CD4-positive, CD25-positive, alpha-beta regulatory T cell (primary cell): ENCODE data around the gene GALNTL6. TPM values are rescaled to one million over a fixed set of nuclear protein-coding genes. Genes with fewer than 3 reads are reported as not detected.

ENCODE experiments used
- ATAC-seq, 2 donors: fragments of 150-1000 bp; cut with Tn5 transposase; one replicate each; pipeline ENCODE4 v1.10.0; 2021; ENCODE audit warnings: low read depth in 2 of 2, moderate number of reproducible peaks in 2 of 2, moderate library complexity in 1 of 2
- DNase-seq, 3 donors: peaks; one replicate each; pipeline versions ENCODE4 v3.0.0 to v3.0.0-alpha.2; 2012 to 2022; ENCODE audit warnings: mixed read lengths in 1 of 3
- H3K27ac ChIP-seq: one replicate; pipeline ENCODE4 v1.7.0; 2013; ENCODE audit warnings: mild to moderate bottlenecking, low read length; ENCODE audit not compliant: insufficient read depth, poor library complexity, severe bottlenecking
- H3K27me3 ChIP-seq: one replicate; pipeline ENCODE4 v1.7.0; 2013; ENCODE audit warnings: low read length; ENCODE audit not compliant: control insufficient read depth, insufficient read depth
- H3K36me3 ChIP-seq: one replicate; pipeline ENCODE4 v1.7.0; 2013; ENCODE audit warnings: mild to moderate bottlenecking, low read length, moderate library complexity; ENCODE audit not compliant: control insufficient read depth, insufficient read depth
- H3K4me1 ChIP-seq: 2 replicates; pipeline ENCODE4 v1.7.0; 2013; ENCODE audit warnings: mild to moderate bottlenecking, low read length; ENCODE audit not compliant: insufficient read depth, control insufficient read depth, poor library complexity, severe bottlenecking
- H3K4me3 ChIP-seq: one replicate; pipeline ENCODE4 v1.7.0; 2013; ENCODE audit warnings: low read depth, mild to moderate bottlenecking, low read length, moderate library complexity
- H3K9me3 ChIP-seq, 2 experiments: 1 replicate in 1 of 2; 2 replicates in 1 of 2; pipeline ENCODE4 v1.7.0; 2013; ENCODE audit warnings: low read length in 2 of 2, mild to moderate bottlenecking in 1 of 2, moderate library complexity in 1 of 2; ENCODE audit not compliant: control insufficient read depth in 2 of 2
- H3K27ac Mint-ChIP-seq, 3 donors: one replicate each; pipeline ENCODE4 v1.8.0; 2020 to 2022; ENCODE audit warnings: mild to moderate bottlenecking in 3 of 3, mixed read lengths in 3 of 3, moderate library complexity in 2 of 3
- H3K27me3 Mint-ChIP-seq: one replicate; pipeline ENCODE4 v1.8.0; 2022; ENCODE audit warnings: mild to moderate bottlenecking, mixed read lengths
- H3K36me3 Mint-ChIP-seq: one replicate; pipeline ENCODE4 v1.8.0; 2020; ENCODE audit warnings: mixed read lengths
- H3K4me1 Mint-ChIP-seq, 4 donors: one replicate each; pipeline ENCODE4 v1.8.0; 2020 to 2022; ENCODE audit warnings: mixed read lengths in 4 of 4, mild to moderate bottlenecking in 1 of 4
- H3K4me3 Mint-ChIP-seq, 4 donors: one replicate each; pipeline ENCODE4 v1.8.0; 2020 to 2022; ENCODE audit warnings: mild to moderate bottlenecking in 4 of 4, mixed read lengths in 4 of 4, moderate library complexity in 3 of 4
- H3K9me3 Mint-ChIP-seq, 7 donors: one replicate each; pipeline ENCODE4 v1.8.0; 2020 to 2022; ENCODE audit warnings: mixed read lengths in 7 of 7, mild to moderate bottlenecking in 3 of 7, moderate library complexity in 2 of 7
- polyA plus RNA-seq, 4 donors: library from polyadenylated mRNA; unstranded; fragments of 300-500 nt; fragmentation: Illumina TruSeq; gene quantifications; one replicate each; pipeline ENCODE4 v1.2.3, GENCODE V29; 2021
- total RNA-seq: library from RNA; stranded (reverse); gene quantifications from one replicate; pipeline ENCODE4 v1.2.3, GENCODE V29; 2022

The GALNTL6 gene
- total and polyA plus RNA-seq, 5 donors from 2014 or later: not detected

GRCh38 chr4:172760512-172760911, 947.3 kb downstream of the GALNTL6 start:
- peaks cover 0 to 8% (median 3%) of the 10 kb centered on the region in 7 donors for H3K9me3 Mint-ChIP-seq

GRCh38 chr4:172762895-172763294, 949.7 kb downstream of the GALNTL6 start:
- Histone ChIP-seq H3K27ac (no peak overlapping the region), H3K27me3 (no peaks in the 10 kb centered on the region), H3K4me3 (no peak overlapping the region), H3K36me3 (no peaks in the 10 kb centered on the region), H3K4me1 (no peaks in the 10 kb centered on the region), H3K9me3 (no peaks in the 10 kb centered on the region)
- Mint-ChIP-seq H3K27me3 (no peaks in the 10 kb centered on the region), H3K9me3 (peaks cover 0 to 8% (median 4%) of the 10 kb centered on the region in 7 donors), H3K4me1 (no peaks in the 10 kb centered on the region), H3K27ac (no peak overlapping the region), H3K4me3 (no peak overlapping the region), H3K36me3 (no peaks in the 10 kb centered on the region)
- ATAC-seq: no peak
- DNase-seq: no peak

More at GRCh38 chr4:172760512-172760911, 947.3 kb downstream of the GALNTL6 start:
- Mint-ChIP-seq H3K4me1 (no peaks in the 10 kb centered on the region), H3K4me3 (no peak overlapping the region), H3K27me3 (no peaks in the 10 kb centered on the region), H3K36me3 (no peaks in the 10 kb centered on the region), H3K27ac (peak overlapping the region in 1 of 3 donors; percentile 46)
- no peaks in the 10 kb centered on the region for H3K9me3 ChIP-seq
- no peaks in the 10 kb centered on the region for H3K27me3 ChIP-seq
- DNase-seq (no peak), ATAC-seq (no peak)
- H3K36me3 ChIP-seq: no peaks in the 10 kb centered on the region
- no peaks in the 10 kb centered on the region for H3K4me1 ChIP-seq
- no peak overlapping the region for H3K4me3 ChIP-seq
- no peak overlapping the region for H3K27ac ChIP-seq

GRCh38 chr4:172770787-172771186, 957.6 kb downstream of the GALNTL6 start:
- Mint-ChIP-seq H3K4me1 (no peaks in the 10 kb centered on the region), H3K27ac (no peak overlapping the region), H3K27me3 (no peaks in the 10 kb centered on the region), H3K9me3 (peaks cover 0 to 4% (median 0%) of the 10 kb centered on the region in 7 donors), H3K4me3 (no peak overlapping the region), H3K36me3 (no peaks in the 10 kb centered on the region)
- no peaks in the 10 kb centered on the region for H3K9me3 ChIP-seq
- no peaks in the 10 kb centered on the region for H3K36me3 ChIP-seq
- H3K27me3 ChIP-seq: no peaks in the 10 kb centered on the region
- ATAC-seq (no peak), DNase-seq (no peak)
- H3K4me1 ChIP-seq: no peaks in the 10 kb centered on the region
- no peak overlapping the region for H3K4me3 ChIP-seq
- H3K27ac ChIP-seq: no peak overlapping the region

GRCh38 chr4:172772781-172773180, 959.6 kb downstream of the GALNTL6 start:
- DNase-seq (no peak), ATAC-seq (no peak)
- Mint-ChIP-seq H3K36me3 (no peaks in the 10 kb centered on the region), H3K4me1 (no peaks in the 10 kb centered on the region), H3K4me3 (no peak overlapping the region), H3K27ac (no peak overlapping the region), H3K9me3 (peaks cover 0 to 4% (median 0%) of the 10 kb centered on the region in 7 donors), H3K27me3 (no peaks in the 10 kb centered on the region)
- H3K9me3 ChIP-seq: no peaks in the 10 kb centered on the region
- no peak overlapping the region for H3K27ac ChIP-seq
- H3K27me3 ChIP-seq: no peaks in the 10 kb centered on the region
- no peaks in the 10 kb centered on the region for H3K4me1 ChIP-seq
- no peaks in the 10 kb centered on the region for H3K36me3 ChIP-seq
- no peak overlapping the region for H3K4me3 ChIP-seq

GRCh38 chr4:172776203-172776861, 963.1 kb downstream of the GALNTL6 start:
- Mint-ChIP-seq H3K9me3 (peaks cover 0 to 3% (median 0%) of the 10 kb centered on the region in 7 donors), H3K4me1 (no peaks in the 10 kb centered on the region), H3K36me3 (no peaks in the 10 kb centered on the region), H3K4me3 (no peak overlapping the region), H3K27ac (no peak overlapping the region), H3K27me3 (no peaks in the 10 kb centered on the region)
- Histone ChIP-seq H3K36me3 (no peaks in the 10 kb centered on the region), H3K27ac (no peak overlapping the region), H3K4me3 (no peak overlapping the region), H3K9me3 (no peaks in the 10 kb centered on the region), H3K4me1 (no peaks in the 10 kb centered on the region), H3K27me3 (no peaks in the 10 kb centered on the region)
- ATAC-seq (no peak), DNase-seq (no peak)

GRCh38 chr4:172777729-172778431, 964.7 kb downstream of the GALNTL6 start:
- Histone ChIP-seq H3K27ac (no peak overlapping the region), H3K27me3 (no peaks in the 10 kb centered on the region), H3K4me3 (no peak overlapping the region), H3K4me1 (no peaks in the 10 kb centered on the region), H3K9me3 (no peaks in the 10 kb centered on the region), H3K36me3 (no peaks in the 10 kb centered on the region)
- Mint-ChIP-seq H3K27me3 (no peaks in the 10 kb centered on the region), H3K4me1 (no peaks in the 10 kb centered on the region), H3K36me3 (no peaks in the 10 kb centered on the region), H3K9me3 (peaks cover 0 to 2% (median 0%) of the 10 kb centered on the region in 7 donors), H3K4me3 (no peak overlapping the region), H3K27ac (no peak overlapping the region)
- ATAC-seq (no peak), DNase-seq (no peak)

GRCh38 chr4:172778583-172778982, 965.4 kb downstream of the GALNTL6 start:
- Histone ChIP-seq H3K4me1 (no peaks in the 10 kb centered on the region), H3K4me3 (no peak overlapping the region), H3K27me3 (no peaks in the 10 kb centered on the region), H3K36me3 (no peaks in the 10 kb centered on the region), H3K27ac (no peak overlapping the region), H3K9me3 (no peaks in the 10 kb centered on the region)
- ATAC-seq (no peak), DNase-seq (no peak)
- peaks cover 0 to 2% (median 0%) of the 10 kb centered on the region in 7 donors for H3K9me3 Mint-ChIP-seq
- no peaks in the 10 kb centered on the region for H3K4me1 Mint-ChIP-seq
- H3K27ac Mint-ChIP-seq: no peak overlapping the region
- no peaks in the 10 kb centered on the region for H3K36me3 Mint-ChIP-seq
- H3K27me3 Mint-ChIP-seq: no peaks in the 10 kb centered on the region
- no peak overlapping the region for H3K4me3 Mint-ChIP-seq
